ENCODE results near the gene HIP1. TPM values are rescaled to one million over a fixed set of nuclear protein-coding genes. Genes with fewer than 3 reads are reported as not detected.
"Not testable (repeated sequence)": the region's sequence is repeated elsewhere in the genome, so short reads cannot be mapped to it uniquely, and the experiment has no call there.

The HIP1 gene
- total RNA-seq, 2 donors from 2014 or later: 9.8 to 40.8 TPM

GRCh38 chr7:75689246-75690099 is 49.3 kb downstream of the HIP1 start:
- no peak for DNase-seq (ENCODE audit: low spot score)
- intact Hi-C loops (cut with DNase I): no loop called here

DNA sequence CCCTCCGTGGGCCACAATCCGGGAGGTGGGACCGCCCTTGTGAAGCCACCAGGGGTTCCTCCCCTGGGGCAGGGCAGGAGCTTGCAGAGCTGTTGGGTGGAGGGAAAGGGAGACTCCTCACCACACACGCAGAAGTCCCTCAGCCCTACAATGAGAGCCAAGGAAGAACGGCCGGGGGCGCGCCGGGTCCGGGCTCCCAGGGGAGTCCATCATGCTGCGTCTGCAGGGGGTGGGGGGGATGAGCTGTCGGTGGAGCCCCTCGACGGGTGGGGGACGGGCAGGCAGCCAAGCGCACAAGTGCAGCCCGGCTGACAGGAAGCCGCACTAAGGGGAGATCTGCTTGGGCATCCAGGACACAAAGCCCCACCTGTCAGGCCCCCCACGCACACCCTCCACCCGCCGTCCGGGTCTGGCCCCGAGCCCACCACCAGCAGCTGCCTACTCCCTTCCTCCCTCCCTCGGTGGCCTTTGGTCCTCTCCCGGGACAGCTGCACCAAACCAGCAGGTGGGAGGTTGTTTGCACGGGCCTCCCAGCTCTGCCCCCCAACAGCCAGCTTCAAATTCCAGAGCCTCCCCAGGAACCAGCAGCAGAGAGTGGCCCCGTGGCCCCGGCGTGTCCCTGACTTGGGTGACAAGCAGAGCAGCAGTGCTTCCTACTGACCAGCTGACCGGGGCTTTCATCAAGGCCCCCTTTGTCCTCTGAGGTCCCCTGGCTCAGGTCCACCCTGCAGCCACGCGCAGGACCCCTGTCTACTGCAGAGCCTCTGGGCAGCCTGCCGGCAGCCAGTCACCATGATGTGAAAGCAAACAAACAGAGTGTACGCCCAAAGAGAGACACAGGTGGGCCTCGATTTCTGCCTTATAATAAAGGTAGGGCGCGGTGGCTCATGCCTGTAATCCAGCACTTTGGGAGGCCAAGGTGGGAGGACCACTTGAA is 50.3 kb downstream of the HIP1 start:
- Histone ChIP-seq H3K9me3 (no peaks in the 10 kb centered on the region), H3K27me3 (replicated peaks; ENCODE audit: insufficient read depth) (no peaks in the 10 kb centered on the region), H3K4me3 (no peak overlapping the region), H3K4me1 (replicated peaks) (no peaks in the 10 kb centered on the region), H3K27ac (no peak overlapping the region), H3K36me3 (no peaks in the 10 kb centered on the region)
- TF ChIP-seq POLR2AphosphoS5 (IDR thresholded peaks at IDR 0.05): no peak
- intact Hi-C loops (cut with DNase I): no loop called here
- 32% methylated on average over 37 of the region's 37 CpGs for WGBS
- no peak for DNase-seq (ENCODE audit: low spot score)

More at GRCh38 chr7:75689246-75690099, 49.3 kb downstream of the HIP1 start:
- Histone ChIP-seq H3K27me3 (replicated peaks; ENCODE audit: insufficient read depth) (no peaks in the 10 kb centered on the region), H3K27ac (no peak overlapping the region), H3K4me1 (replicated peaks) (no peaks in the 10 kb centered on the region), H3K4me3 (no peak overlapping the region), H3K36me3 (no peaks in the 10 kb centered on the region), H3K9me3 (no peaks in the 10 kb centered on the region)
- WGBS: 85% methylated on average over 20 of the region's 20 CpGs
- TF ChIP-seq, protein P1, sequence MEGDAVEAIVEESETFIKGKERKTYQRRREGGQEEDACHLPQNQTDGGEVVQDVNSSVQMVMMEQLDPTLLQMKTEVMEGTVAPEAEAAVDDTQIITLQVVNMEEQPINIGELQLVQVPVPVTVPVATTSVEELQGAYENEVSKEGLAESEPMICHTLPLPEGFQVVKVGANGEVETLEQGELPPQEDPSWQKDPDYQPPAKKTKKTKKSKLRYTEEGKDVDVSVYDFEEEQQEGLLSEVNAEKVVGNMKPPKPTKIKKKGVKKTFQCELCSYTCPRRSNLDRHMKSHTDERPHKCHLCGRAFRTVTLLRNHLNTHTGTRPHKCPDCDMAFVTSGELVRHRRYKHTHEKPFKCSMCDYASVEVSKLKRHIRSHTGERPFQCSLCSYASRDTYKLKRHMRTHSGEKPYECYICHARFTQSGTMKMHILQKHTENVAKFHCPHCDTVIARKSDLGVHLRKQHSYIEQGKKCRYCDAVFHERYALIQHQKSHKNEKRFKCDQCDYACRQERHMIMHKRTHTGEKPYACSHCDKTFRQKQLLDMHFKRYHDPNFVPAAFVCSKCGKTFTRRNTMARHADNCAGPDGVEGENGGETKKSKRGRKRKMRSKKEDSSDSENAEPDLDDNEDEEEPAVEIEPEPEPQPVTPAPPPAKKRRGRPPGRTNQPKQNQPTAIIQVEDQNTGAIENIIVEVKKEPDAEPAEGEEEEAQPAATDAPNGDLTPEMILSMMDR (IDR thresholded peaks at IDR 0.05): no peak
- TF ChIP-seq POLR2AphosphoS5 (IDR thresholded peaks at IDR 0.05) (no peak), POLR2A (IDR thresholded peaks at IDR 0.05) (no peak)

- 91% methylated on average over 12 of the region's 12 CpGs for WGBS
- Histone ChIP-seq H3K4me3 (no peak overlapping the region), H3K36me3 (no peaks in the 10 kb centered on the region), H3K27ac (no peak overlapping the region), H3K9me3 (no peaks in the 10 kb centered on the region), H3K27me3 (replicated peaks; ENCODE audit: insufficient read depth) (no peaks in the 10 kb centered on the region), H3K4me1 (replicated peaks) (no peaks in the 10 kb centered on the region)
- intact Hi-C loops (cut with DNase I): no loop called here
- no peak for DNase-seq (ENCODE audit: low spot score)
- no peak for TF ChIP-seq POLR2AphosphoS5 (IDR thresholded peaks at IDR 0.05)
- TF ChIP-seq, protein P1 (IDR thresholded peaks at IDR 0.05): no peak
- no peak for TF ChIP-seq POLR2A (IDR thresholded peaks at IDR 0.05)
These were observed 51.3 kb downstream of the HIP1 start for GRCh38 chr7:75687246-75688088.

- no peak for DNase-seq (ENCODE audit: low spot score)
- H3K9me3 ChIP-seq: no peaks in the 10 kb centered on the region
- intact Hi-C loops (cut with DNase I): no loop called here
- no peaks in the 10 kb centered on the region for H3K27me3 ChIP-seq (replicated peaks; ENCODE audit: insufficient read depth)
- H3K4me1 ChIP-seq (replicated peaks): no peaks in the 10 kb centered on the region
- TF ChIP-seq, protein P1 (IDR thresholded peaks at IDR 0.05): no peak
- no peak for TF ChIP-seq POLR2A (IDR thresholded peaks at IDR 0.05)
- TF ChIP-seq POLR2AphosphoS5 (IDR thresholded peaks at IDR 0.05): no peak
- no peak overlapping the region for H3K4me3 ChIP-seq
- no peak overlapping the region for H3K27ac ChIP-seq
- no peaks in the 10 kb centered on the region for H3K36me3 ChIP-seq
These were observed 52.2 kb downstream of the HIP1 start for GRCh38 chr7:75686551-75686950.

DNA sequence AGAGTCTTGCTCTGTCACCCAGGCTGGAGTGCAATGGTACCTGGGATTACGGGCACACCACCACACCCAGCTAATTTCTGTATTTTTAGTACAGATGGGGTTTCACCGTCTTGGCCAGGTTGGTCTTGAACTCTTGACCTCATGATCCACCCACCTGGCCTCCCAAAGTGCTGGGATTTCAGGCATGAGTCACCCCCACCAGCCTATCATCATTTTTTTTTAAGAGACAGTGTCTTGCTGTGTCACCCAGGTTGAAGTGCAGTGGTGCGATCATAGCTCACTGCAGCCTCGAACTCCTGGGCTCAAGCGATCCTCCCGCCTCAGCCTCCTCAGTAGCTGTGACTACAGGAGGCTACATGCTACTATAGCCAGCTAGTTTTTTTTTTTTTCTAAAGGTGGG is 56.7 kb downstream of the HIP1 start:
- 82% methylated on average over 6 of the region's 6 CpGs for WGBS

More for the DNA sequence above, 56.7 kb downstream of the HIP1 start:
- DNase-seq (ENCODE audit: low spot score); H3K9me3 ChIP-seq; H3K27me3 ChIP-seq (replicated peaks; ENCODE audit: insufficient read depth); H3K27ac ChIP-seq; H3K4me1 ChIP-seq (replicated peaks); H3K4me3 ChIP-seq; intact Hi-C loops (cut with DNase I); H3K36me3 ChIP-seq: not testable (repeated sequence)

All from prostate gland (tissue), 2 donors.